PC-3 (cell line): ENCODE results near the gene FASTKD3. TPM values are rescaled to one million over a fixed set of nuclear protein-coding genes. Genes with fewer than 3 reads are reported as not detected.

Source experiments
- ATAC-seq: fragments of 200-7000 bp; cut with Tn5 transposase; 2 replicates; pipeline ENCODE4 v1.9.1; 2020; ENCODE audit warnings: mild to moderate bottlenecking, moderate library complexity
- BruUV-seq: library from RNA; stranded (reverse); fragments of 400-500 nt; replicated peaks from 2 replicates; lab custom pipeline; 2021; lab: Mats Ljungman, UMichigan
- CTCF ChIA-PET: fragments of 300-600 bp; sonication (Branson Sonifier 250); formaldehyde crosslinking; loops from one replicate; lab custom pipeline; 2022; ENCODE audit warnings: antibody characterized with exemption; lab: Charles Lee
- POLR2A ChIA-PET: fragments of 300-600 bp; sonication (Branson Sonifier 250); formaldehyde crosslinking; loops from one replicate; lab custom pipeline; 2022; ENCODE audit warnings: antibody characterized with exemption; ENCODE audit not compliant: unreplicated experiment; lab: Charles Lee
- DNase-seq: peaks from one replicate; pipeline ENCODE4 v3.0.0-alpha.2; 2015
- H2AFZ ChIP-seq: fragments of 300-600 bp; sonication (generic); 2 replicates; pipeline ENCODE4 v1.6.0; 2016; ENCODE audit warnings: antibody characterized with exemption, low read length
- H3F3A ChIP-seq: fragments of 300-600 bp; sonication (generic); one replicate; pipeline ENCODE4 v1.6.0; 2017; ENCODE audit warnings: antibody characterized with exemption, low read length, control low read depth, mild to moderate bottlenecking; ENCODE audit not compliant: unreplicated experiment
- H3K27ac ChIP-seq: fragments of 300-600 bp; sonication (generic); 2 replicates; pipeline ENCODE4 v1.5.1; 2016; ENCODE audit warnings: mild to moderate bottlenecking, low read length
- H3K27me3 ChIP-seq: fragments of 300-600 bp; sonication (generic); 2 replicates; pipeline ENCODE4 v1.6.1; 2016; ENCODE audit warnings: low read length, mixed read lengths
- H3K36me3 ChIP-seq: fragments of 300-600 bp; sonication (generic); 2 replicates; pipeline ENCODE4 v1.6.1; 2016; ENCODE audit warnings: low read depth, mixed run types, low read length, mixed read lengths
- H3K4me1 ChIP-seq: fragments of 300-600 bp; sonication (generic); 2 replicates; pipeline ENCODE4 v1.5.1; 2016; ENCODE audit warnings: low read length; ENCODE audit not compliant: insufficient read depth
- H3K4me2 ChIP-seq: fragments of 300-600 bp; sonication (generic); 2 replicates; pipeline ENCODE4 v1.6.0; 2016; ENCODE audit warnings: low read length
- H3K4me3 ChIP-seq: fragments of 300-600 bp; sonication (generic); 2 replicates; pipeline ENCODE4 v1.5.1; 2016; ENCODE audit warnings: mild to moderate bottlenecking, low read length, mixed read lengths
- H3K79me2 ChIP-seq: fragments of 300-600 bp; sonication (generic); 2 replicates; pipeline ENCODE4 v1.6.1; 2017; ENCODE audit warnings: low read length, mixed read lengths
- H3K9ac ChIP-seq: fragments of 300-600 bp; sonication (generic); 2 replicates; pipeline ENCODE4 v1.6.0; 2016; ENCODE audit warnings: mild to moderate bottlenecking, low read length
- H3K9me2 ChIP-seq: fragments of 300-600 bp; sonication (generic); replicated peaks from 2 replicates; pipeline ENCODE4 v1.6.1; 2016; ENCODE audit warnings: mixed run types, low read length, mixed read lengths
- H3K9me3 ChIP-seq: fragments of 300-600 bp; sonication (generic); 2 replicates; pipeline ENCODE4 v1.6.1; 2016; ENCODE audit warnings: low read length, mixed read lengths
- H4K20me1 ChIP-seq: fragments of 300-600 bp; sonication (generic); 2 replicates; pipeline ENCODE4 v1.6.1; 2016; ENCODE audit warnings: low read length, mixed read lengths
- EZH2 ChIP-seq: fragments of 300-600 bp; sonication (generic); IDR thresholded peaks from one replicate; pipeline ENCODE4 v1.6.1; 2017; ENCODE audit warnings: antibody characterized with exemption, mild to moderate bottlenecking, low read length; ENCODE audit not compliant: unreplicated experiment
- EZH2phosphoT487 ChIP-seq: fragments of 300-600 bp; sonication (generic); IDR thresholded peaks from 2 replicates; pipeline ENCODE4 v1.6.1; 2018; ENCODE audit warnings: mild to moderate bottlenecking, antibody characterized with exemption, low read length, borderline replicate concordance
- intact Hi-C: fragments of 100-400 bp; cut with micrococcal nuclease; formaldehyde crosslinking; loops from 2 replicates; pipeline ENCODE4 v1.9.0; 2023
- total RNA-seq: library from RNA; depleted of rRNA; stranded (reverse); fragments of >200 nt; gene quantifications from 2 replicates; pipeline ENCODE4 v1.2.3, GENCODE V29; 2014
- TF ChIP-seq, protein P1 (sequence below): fragments of 300-600 bp; sonication (generic); conservative IDR thresholded peaks from 2 replicates; pipeline ENCODE4 v1.5.1; 2017; ENCODE audit warnings: antibody characterized with exemption, low read depth, mild to moderate bottlenecking, low read length

Gene FASTKD3
- total RNA-seq, 1 experiment from 2014 or later, result 16.5 TPM

DNA sequence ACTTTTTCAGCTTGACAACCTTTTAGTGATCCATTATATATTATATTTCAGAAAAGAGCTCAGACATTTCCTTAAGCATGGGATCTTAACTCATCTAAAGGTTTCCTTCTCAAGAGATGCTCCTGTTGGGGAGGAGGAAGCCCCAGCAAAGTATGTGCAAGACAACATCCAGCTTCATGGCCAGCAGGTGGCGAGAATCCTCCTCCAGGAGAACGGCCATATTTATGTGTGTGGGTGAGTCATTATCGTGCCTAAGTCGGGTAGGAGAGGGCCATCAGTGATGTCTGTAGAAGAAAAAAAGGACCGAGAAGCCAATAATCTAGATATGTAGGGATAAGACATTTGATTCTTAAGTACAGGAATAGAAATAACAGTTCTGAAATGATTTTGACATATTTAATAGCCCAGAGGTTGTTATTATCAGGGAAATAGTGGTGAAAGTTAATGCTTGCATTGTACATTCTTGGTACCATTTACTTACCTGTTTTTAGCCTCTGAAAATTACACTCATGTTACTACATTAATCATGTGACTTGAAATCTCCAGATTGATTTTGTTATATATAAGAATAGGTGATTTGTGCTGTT is 28.3 kb upstream of the FASTKD3 start:
- no peaks in the 10 kb centered on the region for H3K4me1 ChIP-seq
- no peaks in the 10 kb centered on the region for H3K9me3 ChIP-seq
- no peaks in the 10 kb centered on the region for H3F3A ChIP-seq
- no peaks in the 10 kb centered on the region for H3K27me3 ChIP-seq
- no TSS peak for BruUV-seq
- H3K27ac ChIP-seq, result no peak overlapping the region
- ATAC-seq (peak; percentile 57; the same call in 1 of the 2 replicates), DNase-seq (peak; percentile 73)
- no peaks in the 10 kb centered on the region for H4K20me1 ChIP-seq
- H3K36me3 ChIP-seq, result peaks cover 92% of the 10 kb centered on the region
- no peaks in the 10 kb centered on the region for H3K9me2 ChIP-seq
- intact Hi-C loops, result no loop called here
- no peaks in the 10 kb centered on the region for H3K79me2 ChIP-seq
- TF ChIP-seq, protein P1, sequence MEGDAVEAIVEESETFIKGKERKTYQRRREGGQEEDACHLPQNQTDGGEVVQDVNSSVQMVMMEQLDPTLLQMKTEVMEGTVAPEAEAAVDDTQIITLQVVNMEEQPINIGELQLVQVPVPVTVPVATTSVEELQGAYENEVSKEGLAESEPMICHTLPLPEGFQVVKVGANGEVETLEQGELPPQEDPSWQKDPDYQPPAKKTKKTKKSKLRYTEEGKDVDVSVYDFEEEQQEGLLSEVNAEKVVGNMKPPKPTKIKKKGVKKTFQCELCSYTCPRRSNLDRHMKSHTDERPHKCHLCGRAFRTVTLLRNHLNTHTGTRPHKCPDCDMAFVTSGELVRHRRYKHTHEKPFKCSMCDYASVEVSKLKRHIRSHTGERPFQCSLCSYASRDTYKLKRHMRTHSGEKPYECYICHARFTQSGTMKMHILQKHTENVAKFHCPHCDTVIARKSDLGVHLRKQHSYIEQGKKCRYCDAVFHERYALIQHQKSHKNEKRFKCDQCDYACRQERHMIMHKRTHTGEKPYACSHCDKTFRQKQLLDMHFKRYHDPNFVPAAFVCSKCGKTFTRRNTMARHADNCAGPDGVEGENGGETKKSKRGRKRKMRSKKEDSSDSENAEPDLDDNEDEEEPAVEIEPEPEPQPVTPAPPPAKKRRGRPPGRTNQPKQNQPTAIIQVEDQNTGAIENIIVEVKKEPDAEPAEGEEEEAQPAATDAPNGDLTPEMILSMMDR, result peak; percentile 87
- no peak for TF ChIP-seq EZH2
- ChIA-PET CTCF (no interaction called here), POLR2A (no interaction called here)
- H3K4me3 ChIP-seq, result no peak overlapping the region
- no peak overlapping the region for H3K9ac ChIP-seq
- H2AFZ ChIP-seq, result no peak overlapping the region
- H3K4me2 ChIP-seq, result no peak overlapping the region

DNA sequence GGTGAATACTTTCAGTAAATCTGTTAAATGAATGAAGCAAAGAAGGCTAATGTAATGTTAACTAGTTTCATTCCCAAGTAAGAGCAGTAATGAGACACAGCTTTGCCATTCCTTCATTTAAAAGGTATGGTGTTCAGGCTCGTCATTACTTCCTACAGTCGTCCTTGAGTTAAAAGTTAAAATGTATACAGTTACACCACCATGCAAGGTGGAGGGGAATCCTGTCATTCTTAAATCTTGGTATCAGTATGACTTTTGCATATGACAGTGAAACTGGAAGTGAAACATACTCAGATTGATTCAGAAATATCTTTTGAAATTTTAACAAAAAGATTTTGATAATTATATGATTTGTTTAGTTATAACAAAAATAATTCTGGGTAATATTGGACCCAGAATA is 26.0 kb upstream of the FASTKD3 start:
- POLR2A ChIA-PET, result no interaction called here
- Histone ChIP-seq H3K9me2 (no peaks in the 10 kb centered on the region), H3K36me3 (peaks cover 87% of the 10 kb centered on the region)

DNA sequence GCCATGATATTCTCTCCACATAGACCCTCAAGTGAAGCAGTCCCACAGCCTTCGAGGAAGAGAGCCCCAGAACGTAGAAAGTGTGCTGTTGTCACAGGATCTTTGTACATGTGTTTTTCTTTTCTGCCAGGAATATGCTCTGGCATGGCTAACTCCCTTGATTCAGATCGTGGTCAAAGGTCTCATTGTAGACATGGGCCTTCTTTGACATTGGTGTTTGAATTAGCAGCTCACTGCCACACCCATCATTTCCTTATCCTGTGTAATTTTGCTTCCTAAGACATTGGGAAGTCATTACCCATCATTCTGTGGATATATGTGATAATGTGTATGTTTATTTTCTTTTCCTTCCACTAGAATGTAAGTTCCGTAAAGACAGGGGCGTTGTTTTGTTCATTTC is 25.6 kb upstream of the FASTKD3 start:
- no peak overlapping the region for H3K4me2 ChIP-seq
- no TSS peak for BruUV-seq
- no peak overlapping the region for H3K27ac ChIP-seq
- no peak overlapping the region for H3K4me3 ChIP-seq
- H2AFZ ChIP-seq, result no peak overlapping the region
- no peaks in the 10 kb centered on the region for H3K79me2 ChIP-seq
- no peaks in the 10 kb centered on the region for H3K9me2 ChIP-seq
- intact Hi-C loops, result no loop called here
- H3K27me3 ChIP-seq, result no peaks in the 10 kb centered on the region
- no peak for TF ChIP-seq EZH2phosphoT487
- TF ChIP-seq, protein P1, result no peak
- TF ChIP-seq EZH2, result no peak
- ATAC-seq, result no peak
- no peaks in the 10 kb centered on the region for H4K20me1 ChIP-seq
- no peaks in the 10 kb centered on the region for H3K4me1 ChIP-seq
- ChIA-PET CTCF (no interaction called here), POLR2A (no interaction called here)
- no peaks in the 10 kb centered on the region for H3K9me3 ChIP-seq
- H3F3A ChIP-seq, result no peaks in the 10 kb centered on the region
- H3K9ac ChIP-seq, result no peak overlapping the region
- DNase-seq, result no peak
- H3K36me3 ChIP-seq, result peaks cover 88% of the 10 kb centered on the region

More for the DNA sequence above, 26.0 kb upstream of the FASTKD3 start:
- Histone ChIP-seq H3K79me2 (no peaks in the 10 kb centered on the region), H3F3A (no peaks in the 10 kb centered on the region), H2AFZ (no peak overlapping the region), H3K9me3 (no peaks in the 10 kb centered on the region), H4K20me1 (no peaks in the 10 kb centered on the region), H3K9ac (no peak overlapping the region), H3K4me2 (no peak overlapping the region), H3K27ac (no peak overlapping the region), H3K4me1 (no peaks in the 10 kb centered on the region), H3K4me3 (no peak overlapping the region), H3K27me3 (no peaks in the 10 kb centered on the region)
- ATAC-seq (no peak), DNase-seq (no peak)
- CTCF ChIA-PET, result no interaction called here
- TF ChIP-seq, protein P1, result no peak
- no peak for TF ChIP-seq EZH2phosphoT487
- no peak for TF ChIP-seq EZH2
- intact Hi-C loops, result no loop called here
- no TSS peak for BruUV-seq
